Measurements from ENCODE around the gene C1orf159. TPM values are rescaled to one million over a fixed set of nuclear protein-coding genes. Genes with fewer than 3 reads are reported as not detected.
"Not testable (repeated sequence)": the region's sequence is repeated elsewhere in the genome, so short reads cannot be mapped to it uniquely, and the experiment has no call there.

C1orf159 gene
- total RNA-seq, 2 donors from 2014 or later = 23.1 to 29.5 TPM

DNA sequence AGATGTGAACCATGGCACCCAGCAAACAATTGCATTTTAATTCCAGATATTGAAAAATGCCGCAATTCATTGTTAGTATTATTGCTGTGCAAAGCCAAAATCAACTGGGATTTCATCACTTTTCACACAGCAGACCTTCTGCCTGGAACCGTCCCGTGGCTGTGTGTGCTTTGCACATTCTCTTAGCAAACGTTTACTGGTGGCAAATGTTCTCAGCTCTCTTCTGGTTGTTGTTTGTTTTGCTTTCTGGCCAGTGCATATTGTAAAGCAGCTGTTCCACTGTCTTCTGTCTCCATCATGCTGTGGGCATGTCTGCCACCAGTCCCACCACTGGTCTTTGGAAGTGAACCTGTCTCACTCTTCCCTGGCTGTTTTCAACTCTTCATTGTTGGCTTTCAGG is 38.0 kb upstream of the C1orf159 start:
- no peaks in the 10 kb centered on the region for H3K36me3 Mint-ChIP-seq (ENCODE audit: low read depth)
- DNase-seq = no peak
- TF ChIP-seq, protein P1, sequence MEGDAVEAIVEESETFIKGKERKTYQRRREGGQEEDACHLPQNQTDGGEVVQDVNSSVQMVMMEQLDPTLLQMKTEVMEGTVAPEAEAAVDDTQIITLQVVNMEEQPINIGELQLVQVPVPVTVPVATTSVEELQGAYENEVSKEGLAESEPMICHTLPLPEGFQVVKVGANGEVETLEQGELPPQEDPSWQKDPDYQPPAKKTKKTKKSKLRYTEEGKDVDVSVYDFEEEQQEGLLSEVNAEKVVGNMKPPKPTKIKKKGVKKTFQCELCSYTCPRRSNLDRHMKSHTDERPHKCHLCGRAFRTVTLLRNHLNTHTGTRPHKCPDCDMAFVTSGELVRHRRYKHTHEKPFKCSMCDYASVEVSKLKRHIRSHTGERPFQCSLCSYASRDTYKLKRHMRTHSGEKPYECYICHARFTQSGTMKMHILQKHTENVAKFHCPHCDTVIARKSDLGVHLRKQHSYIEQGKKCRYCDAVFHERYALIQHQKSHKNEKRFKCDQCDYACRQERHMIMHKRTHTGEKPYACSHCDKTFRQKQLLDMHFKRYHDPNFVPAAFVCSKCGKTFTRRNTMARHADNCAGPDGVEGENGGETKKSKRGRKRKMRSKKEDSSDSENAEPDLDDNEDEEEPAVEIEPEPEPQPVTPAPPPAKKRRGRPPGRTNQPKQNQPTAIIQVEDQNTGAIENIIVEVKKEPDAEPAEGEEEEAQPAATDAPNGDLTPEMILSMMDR (conservative IDR thresholded peaks at IDR 0.05) = no peak
- peaks cover 4% of the 10 kb centered on the region for H3K4me1 ChIP-seq (ENCODE audit: control insufficient read depth, insufficient read depth, low read length)
- no peaks in the 10 kb centered on the region for H3K27me3 ChIP-seq (ENCODE audit: control insufficient read depth, insufficient read depth, low read length, poor library complexity, severe bottlenecking)
- peaks cover 13% of the 10 kb centered on the region for H3K9me3 ChIP-seq (ENCODE audit: control insufficient read depth, low read length)
- no peak overlapping the region for H3K4me3 ChIP-seq (ENCODE audit: low read length)
- no peak overlapping the region for H3K4me3 Mint-ChIP-seq
- H3K36me3 ChIP-seq (ENCODE audit: control insufficient read depth, insufficient read depth, low read length) = no peaks in the 10 kb centered on the region
- 85 to 90% methylated on average over 4 of the region's 4 CpGs for WGBS, 2 experiments (ENCODE audit: insufficient coverage in 1 of 2, insufficient read length in 1 of 2)
- H3K27ac ChIP-seq (ENCODE audit: low read depth, low read length) = no peak overlapping the region
- no peak overlapping the region for H3K9ac ChIP-seq (ENCODE audit: extremely low read depth, low read length, poor library complexity, severe bottlenecking)
- no peak overlapping the region for H3K27ac Mint-ChIP-seq
- H3K27me3 Mint-ChIP-seq (ENCODE audit: insufficient read depth) = peaks cover 21% of the 10 kb centered on the region
- H3K9me3 Mint-ChIP-seq = peaks cover 23% of the 10 kb centered on the region
- no peaks in the 10 kb centered on the region for H3K4me1 Mint-ChIP-seq

DNA sequence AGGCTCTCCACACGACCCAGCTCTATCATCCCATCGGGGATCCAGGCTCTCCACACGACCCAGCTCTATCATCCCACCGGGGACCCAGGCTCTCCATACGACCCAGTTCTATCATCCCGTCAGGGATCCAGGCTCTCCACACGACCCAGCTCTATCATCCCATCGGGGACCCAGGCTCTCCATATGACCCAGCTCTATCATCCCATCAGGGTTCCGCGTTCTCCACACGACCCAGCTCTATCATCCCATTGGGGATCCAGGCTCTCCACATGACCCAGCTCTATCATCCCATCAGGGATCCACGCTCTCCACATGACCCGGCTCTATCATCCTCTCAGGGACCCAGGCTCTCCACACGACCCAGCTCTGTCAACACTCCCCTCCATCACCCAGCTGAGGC is 37.3 kb upstream of the C1orf159 start:
- H3K27ac Mint-ChIP-seq = not testable (repeated sequence)
- peaks cover 23% of the 10 kb centered on the region for H3K9me3 Mint-ChIP-seq

DNA sequence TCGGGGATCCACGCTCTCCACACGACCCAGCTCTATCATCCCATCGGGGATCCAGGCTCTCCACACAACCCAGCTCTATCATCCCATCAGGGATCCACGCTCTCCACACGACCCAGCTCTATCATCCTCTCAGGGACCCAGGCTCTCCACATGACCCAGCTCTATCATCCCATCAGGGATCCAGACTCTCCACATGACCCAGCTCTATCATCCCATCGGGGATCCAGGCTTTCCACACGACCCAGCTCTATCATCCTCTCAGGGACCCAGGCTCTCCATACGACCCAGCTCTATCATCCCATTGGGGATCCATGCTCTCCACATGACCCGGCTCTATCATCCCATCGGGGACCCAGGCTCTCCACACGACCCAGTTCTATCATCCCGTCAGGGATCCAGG is 36.5 kb upstream of the C1orf159 start:
- not testable (repeated sequence) for H3K4me3 Mint-ChIP-seq; H3K36me3 Mint-ChIP-seq (ENCODE audit: low read depth); H3K27ac ChIP-seq (ENCODE audit: low read depth, low read length); H3K4me3 ChIP-seq (ENCODE audit: low read length); DNase-seq; H3K27ac Mint-ChIP-seq; H3K4me1 ChIP-seq (ENCODE audit: control insufficient read depth, insufficient read depth, low read length); H3K9ac ChIP-seq (ENCODE audit: extremely low read depth, low read length, poor library complexity, severe bottlenecking); H3K27me3 ChIP-seq (ENCODE audit: control insufficient read depth, insufficient read depth, low read length, poor library complexity, severe bottlenecking); H3K4me1 Mint-ChIP-seq; H3K36me3 ChIP-seq (ENCODE audit: control insufficient read depth, insufficient read depth, low read length)
- H3K9me3 Mint-ChIP-seq = peaks cover 23% of the 10 kb centered on the region
- peaks cover 25% of the 10 kb centered on the region for H3K27me3 Mint-ChIP-seq (ENCODE audit: insufficient read depth)
- WGBS, 2 experiments (ENCODE audit: insufficient coverage in 1 of 2, insufficient read length in 1 of 2) = 88 to 90% methylated on average over 7 to 13 of the region's 13 CpGs
- H3K9me3 ChIP-seq (ENCODE audit: control insufficient read depth, low read length) = peaks cover 13% of the 10 kb centered on the region

More for the DNA sequence above, 37.3 kb upstream of the C1orf159 start:
- H3K27me3 Mint-ChIP-seq (ENCODE audit: insufficient read depth) = peaks cover 24% of the 10 kb centered on the region
- not testable (repeated sequence) for H3K27me3 ChIP-seq (ENCODE audit: control insufficient read depth, insufficient read depth, low read length, poor library complexity, severe bottlenecking); H3K4me1 Mint-ChIP-seq; H3K27ac ChIP-seq (ENCODE audit: low read depth, low read length); H3K4me3 Mint-ChIP-seq; DNase-seq; H3K4me1 ChIP-seq (ENCODE audit: control insufficient read depth, insufficient read depth, low read length); H3K9ac ChIP-seq (ENCODE audit: extremely low read depth, low read length, poor library complexity, severe bottlenecking); H3K36me3 Mint-ChIP-seq (ENCODE audit: low read depth); H3K36me3 ChIP-seq (ENCODE audit: control insufficient read depth, insufficient read depth, low read length); H3K4me3 ChIP-seq (ENCODE audit: low read length)
- WGBS, 2 experiments (ENCODE audit: insufficient coverage in 1 of 2, insufficient read length in 1 of 2) = 90 to 93% methylated on average over 10 to 14 of the region's 14 CpGs
- peaks cover 13% of the 10 kb centered on the region for H3K9me3 ChIP-seq (ENCODE audit: control insufficient read depth, low read length)

DNA sequence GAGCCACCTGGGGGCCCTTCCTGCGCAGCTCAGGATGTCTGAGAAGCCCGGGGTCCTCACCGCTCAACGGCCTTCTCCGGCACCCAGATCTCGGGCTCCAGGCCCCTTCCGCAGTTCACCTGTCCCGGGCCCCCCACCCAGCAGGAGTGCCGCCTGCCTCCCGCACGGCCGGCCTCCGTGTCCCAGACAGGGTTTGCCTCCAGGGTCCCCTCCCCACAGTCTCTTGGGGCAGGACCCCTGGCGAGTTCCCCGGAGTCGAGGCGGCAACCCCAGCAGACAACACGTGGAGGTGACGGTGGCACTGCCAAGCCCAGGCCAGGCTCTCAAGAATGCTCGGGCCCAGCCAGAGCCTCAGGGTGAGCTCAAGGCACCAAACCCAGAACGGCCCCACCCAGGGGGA is 35.4 kb upstream of the C1orf159 start:
- TF ChIP-seq, protein P1 (conservative IDR thresholded peaks at IDR 0.05) = no peak
- Mint-ChIP-seq H3K27ac (no peak overlapping the region), H3K4me1 (no peaks in the 10 kb centered on the region), H3K36me3 (ENCODE audit: low read depth) (no peaks in the 10 kb centered on the region), H3K27me3 (ENCODE audit: insufficient read depth) (peaks cover 22% of the 10 kb centered on the region), H3K9me3 (peaks cover 23% of the 10 kb centered on the region), H3K4me3 (no peak overlapping the region)
- no peaks in the 10 kb centered on the region for H3K4me1 ChIP-seq (ENCODE audit: control insufficient read depth, insufficient read depth, low read length)
- no peak overlapping the region for H3K27ac ChIP-seq (ENCODE audit: low read depth, low read length)
- peaks cover 13% of the 10 kb centered on the region for H3K9me3 ChIP-seq (ENCODE audit: control insufficient read depth, low read length)
- no peak overlapping the region for H3K9ac ChIP-seq (ENCODE audit: extremely low read depth, low read length, poor library complexity, severe bottlenecking)
- 92 to 96% methylated on average over 16 to 21 of the region's 21 CpGs for WGBS, 2 experiments (ENCODE audit: insufficient coverage in 1 of 2, insufficient read length in 1 of 2)
- no peaks in the 10 kb centered on the region for H3K36me3 ChIP-seq (ENCODE audit: control insufficient read depth, insufficient read depth, low read length)
- no peaks in the 10 kb centered on the region for H3K27me3 ChIP-seq (ENCODE audit: control insufficient read depth, insufficient read depth, low read length, poor library complexity, severe bottlenecking)
- no peak overlapping the region for H3K4me3 ChIP-seq (ENCODE audit: low read length)
- DNase-seq = no peak
